ENCODE results near the gene ABCD4. TPM values are rescaled to one million over a fixed set of nuclear protein-coding genes. Genes with fewer than 3 reads are reported as not detected.

Gene ABCD4
- total RNA-seq, 4 donors from 2014 or later, result 66.0 to 80.6 (median 73.3) TPM

DNA sequence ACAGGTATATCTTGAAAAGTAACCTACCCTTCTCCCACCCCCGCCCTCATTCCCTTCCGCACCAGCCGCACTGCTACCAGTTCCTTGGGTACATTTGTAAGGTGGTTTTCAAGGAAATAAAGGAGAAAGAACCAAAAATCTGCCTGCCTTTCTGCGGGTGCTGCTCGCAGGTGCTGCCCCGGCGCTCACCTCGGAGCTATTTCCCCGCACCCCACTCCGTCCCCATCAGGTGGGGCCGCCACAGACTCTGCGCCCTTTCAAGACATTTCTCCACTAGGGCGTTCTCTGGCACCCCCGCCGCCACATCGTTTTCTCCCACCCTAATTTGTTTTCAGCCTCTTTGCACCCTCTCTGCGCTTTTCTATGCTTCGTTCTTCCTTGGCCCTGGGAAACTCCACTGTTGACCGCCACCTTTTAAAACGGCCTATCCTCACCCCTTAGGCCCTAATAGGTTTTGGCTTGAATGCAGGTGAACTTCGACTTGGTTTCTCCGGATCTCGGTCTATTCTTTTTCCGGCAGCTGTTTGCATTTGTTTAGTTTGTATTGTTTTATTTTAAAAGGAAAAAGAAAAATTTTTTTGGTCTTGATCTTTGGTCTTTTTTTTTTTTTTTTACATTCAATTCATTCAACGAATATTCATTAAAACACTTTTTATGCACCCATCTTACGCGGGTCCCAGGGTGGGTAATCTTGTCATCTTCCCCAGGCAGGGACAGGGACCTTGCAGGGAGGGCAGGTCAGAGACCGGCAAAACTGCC, 60.5 kb downstream of the ABCD4 start:
- no peak for DNase-seq (ENCODE audit: low spot score in 2 of 2)
- Histone ChIP-seq H3K9me3 (no peaks in the 10 kb centered on the region), H3K36me3 (no peaks in the 10 kb centered on the region), H3K27me3 (peaks cover 17 to 95% of the 10 kb centered on the region in 2 donors), H3K27ac (no peak overlapping the region), H3K4me1 (peaks cover 0 to 31% (median 16%) of the 10 kb centered on the region in 4 donors), H3K4me3 (no peak overlapping the region)
- peak in 1 of 2 donors; percentile 9 for TF ChIP-seq EP300 (IDR thresholded peaks at IDR 0.05)
- TF ChIP-seq CTCF (IDR thresholded peaks at IDR 0.05), result no peak
- WGBS, 2 donors, result 12% methylated on average over 28 of the region's 28 CpGs

- Histone ChIP-seq H3K4me3 (peak overlapping the region in 1 of 4 donors; percentile 30), H3K9me3 (no peaks in the 10 kb centered on the region), H3K4me1 (peaks cover 0 to 31% (median 16%) of the 10 kb centered on the region in 4 donors), H3K36me3 (no peaks in the 10 kb centered on the region), H3K27ac (no peak overlapping the region), H3K27me3 (peaks cover 17 to 93% of the 10 kb centered on the region in 2 donors)
- TF ChIP-seq CTCF (IDR thresholded peaks at IDR 0.05) (no peak), EP300 (IDR thresholded peaks at IDR 0.05) (no peak), POLR2A (IDR thresholded peaks at IDR 0.05) (no peak)
- DNase-seq (ENCODE audit: low spot score in 2 of 2), result no peak
- 7 to 8% methylated on average over 14 of the region's 14 CpGs for WGBS, 2 donors
Observed at GRCh38 chr14:74241652-74242017, 61.1 kb downstream of the ABCD4 start.

DNA sequence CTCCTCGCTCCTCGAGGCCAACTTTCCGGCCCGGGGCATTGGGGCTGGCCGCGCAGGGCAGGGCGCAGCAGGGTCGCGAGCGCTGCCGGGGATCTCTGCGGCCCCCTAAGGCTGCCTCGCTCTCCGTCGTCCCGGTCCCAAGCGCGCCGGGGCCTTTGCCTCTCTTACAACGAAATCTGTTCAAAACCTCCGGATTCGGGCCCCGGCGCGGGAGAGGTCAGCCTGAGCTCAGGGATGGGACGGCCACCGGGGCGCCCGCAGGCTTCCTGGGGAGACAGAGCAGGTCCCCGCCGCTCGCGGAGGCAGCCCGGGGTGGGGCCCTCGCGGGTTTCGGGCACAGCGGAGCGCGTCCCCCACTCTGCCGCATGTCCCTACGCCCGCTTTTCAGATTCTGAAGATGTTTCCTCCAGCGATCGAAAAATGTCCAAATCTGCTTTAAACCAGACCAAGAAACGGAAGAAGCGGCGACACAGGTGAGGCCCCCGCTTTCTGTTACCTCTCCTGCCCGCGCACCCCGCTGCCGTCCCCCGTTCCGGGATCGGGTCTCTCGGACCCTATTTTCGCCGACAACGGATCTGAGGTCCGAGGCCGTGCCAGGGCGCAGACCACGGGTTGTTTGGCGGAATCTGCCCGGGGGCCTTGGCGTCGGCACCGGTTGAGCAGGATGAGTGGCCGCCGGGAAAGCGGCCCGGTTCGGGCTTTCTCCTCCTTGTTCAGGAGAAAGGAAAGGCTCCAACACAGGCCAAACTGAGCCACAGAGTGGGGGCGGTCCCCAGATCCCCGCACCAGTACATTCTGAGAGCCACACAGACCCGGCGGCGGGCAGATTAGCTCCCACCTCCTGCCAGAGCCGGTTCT, 61.7 kb downstream of the ABCD4 start:
- 2 to 4% methylated on average over 56 to 75 of the region's 80 CpGs for WGBS, 2 donors

GRCh38 chr14:74239848-74240793, 62.6 kb downstream of the ABCD4 start:
- Histone ChIP-seq H3K4me1 (peaks cover 0 to 31% (median 16%) of the 10 kb centered on the region in 4 donors), H3K36me3 (no peaks in the 10 kb centered on the region), H3K27me3 (peaks cover 17 to 80% of the 10 kb centered on the region in 2 donors), H3K4me3 (peak overlapping the region in 2 of 4 donors; percentile 30 to 31), H3K27ac (no peak overlapping the region), H3K9me3 (no peaks in the 10 kb centered on the region)
- DNase-seq (ENCODE audit: low spot score in 2 of 2), result no peak
- TF ChIP-seq POLR2A (IDR thresholded peaks at IDR 0.05), result no peak
- no peak for TF ChIP-seq CTCF (IDR thresholded peaks at IDR 0.05)
- TF ChIP-seq EP300 (IDR thresholded peaks at IDR 0.05), result peak in 1 of 2 donors; percentile 76
- 4% methylated on average over 63 to 79 of the region's 94 CpGs for WGBS, 2 donors

More for the DNA sequence above, 61.7 kb downstream of the ABCD4 start:
- H3K4me1 ChIP-seq, result peaks cover 0 to 31% (median 16%) of the 10 kb centered on the region in 4 donors
- H3K36me3 ChIP-seq, result no peaks in the 10 kb centered on the region
- H3K4me3 ChIP-seq, result peak overlapping the region in 2 of 4 donors; percentile 30 to 31
- H3K9me3 ChIP-seq, result no peaks in the 10 kb centered on the region
- DNase-seq (ENCODE audit: low spot score in 2 of 2), result no peak
- no peak for TF ChIP-seq CTCF (IDR thresholded peaks at IDR 0.05)
- no peak for TF ChIP-seq POLR2A (IDR thresholded peaks at IDR 0.05)
- TF ChIP-seq EP300 (IDR thresholded peaks at IDR 0.05), result peak in 1 of 2 donors; percentile 58
- H3K27ac ChIP-seq, result no peak overlapping the region
- peaks cover 17 to 86% of the 10 kb centered on the region in 2 donors for H3K27me3 ChIP-seq
